Mesothelial cell of epicardium (in vitro differentiated cells): ENCODE data around the gene LTBP1. TPM values are rescaled to one million over a fixed set of nuclear protein-coding genes. Genes with fewer than 3 reads are reported as not detected.

ENCODE experiments used
- DNase-seq, 2 experiments: peaks; one replicate each; pipeline ENCODE4 v3.0.0; 2021; ENCODE audit warnings: low spot score in 2 of 2; ENCODE audit not compliant: unreplicated experiment in 2 of 2
- H3K27ac Mint-ChIP-seq: 2 replicates; pipeline ENCODE4 v1.8.0; 2021; ENCODE audit warnings: mixed read lengths
- H3K27me3 Mint-ChIP-seq: 2 replicates; pipeline ENCODE4 v1.8.0; 2021; ENCODE audit warnings: low read depth, mixed read lengths
- H3K36me3 Mint-ChIP-seq: 2 replicates; pipeline ENCODE4 v1.8.0; 2021; ENCODE audit warnings: mixed read lengths
- H3K4me1 Mint-ChIP-seq: 2 replicates; pipeline ENCODE4 v1.8.0; 2021; ENCODE audit warnings: mixed read lengths
- H3K4me3 Mint-ChIP-seq: 2 replicates; pipeline ENCODE4 v1.8.0; 2021; ENCODE audit warnings: mild to moderate bottlenecking, moderate library complexity, mixed read lengths
- H3K9me3 Mint-ChIP-seq: 2 replicates; pipeline ENCODE4 v1.8.0; 2021; ENCODE audit warnings: mixed read lengths
- total RNA-seq: library from RNA; stranded (reverse); gene quantifications from 3 replicates; pipeline ENCODE4 v1.2.1, GENCODE V29; 2021
- TF ChIP-seq, protein P1 (sequence below): fragments of 200-600 bp; sonication (generic); IDR thresholded peaks from one replicate; pipeline ENCODE4 v1.5.0; 2021; ENCODE audit warnings: antibody characterized with exemption; ENCODE audit not compliant: unreplicated experiment

LTBP1 gene
- total RNA-seq, 1 donor from 2014 or later, result 80.2 TPM

DNA sequence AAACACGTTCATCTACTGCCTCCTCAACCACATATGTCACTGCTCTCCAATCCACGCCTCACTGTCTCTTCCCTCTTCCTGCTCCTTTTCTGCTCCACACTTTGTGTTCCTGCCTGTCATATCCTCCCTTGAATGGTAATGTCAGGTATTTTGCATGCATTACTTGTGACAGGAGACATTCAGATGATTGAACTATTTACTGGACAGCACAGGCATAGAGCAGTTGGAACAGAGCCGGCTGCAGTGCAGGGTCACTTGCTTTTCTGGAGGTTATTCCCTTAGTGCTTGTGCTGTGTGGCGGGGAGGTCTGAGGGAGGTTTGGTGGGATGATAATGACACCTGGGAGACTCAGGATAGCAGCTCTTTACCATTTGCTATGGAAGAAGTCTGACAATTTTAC, 93.8 kb downstream of the LTBP1 start:
- DNase-seq, result no peak
- H3K36me3 Mint-ChIP-seq, result peaks cover 12% of the 10 kb centered on the region
- peaks cover 2% of the 10 kb centered on the region for H3K9me3 Mint-ChIP-seq
- H3K27me3 Mint-ChIP-seq, result no peaks in the 10 kb centered on the region
- no peak overlapping the region for H3K4me3 Mint-ChIP-seq
- H3K4me1 Mint-ChIP-seq, result peaks cover 22% of the 10 kb centered on the region
- TF ChIP-seq, protein P1, sequence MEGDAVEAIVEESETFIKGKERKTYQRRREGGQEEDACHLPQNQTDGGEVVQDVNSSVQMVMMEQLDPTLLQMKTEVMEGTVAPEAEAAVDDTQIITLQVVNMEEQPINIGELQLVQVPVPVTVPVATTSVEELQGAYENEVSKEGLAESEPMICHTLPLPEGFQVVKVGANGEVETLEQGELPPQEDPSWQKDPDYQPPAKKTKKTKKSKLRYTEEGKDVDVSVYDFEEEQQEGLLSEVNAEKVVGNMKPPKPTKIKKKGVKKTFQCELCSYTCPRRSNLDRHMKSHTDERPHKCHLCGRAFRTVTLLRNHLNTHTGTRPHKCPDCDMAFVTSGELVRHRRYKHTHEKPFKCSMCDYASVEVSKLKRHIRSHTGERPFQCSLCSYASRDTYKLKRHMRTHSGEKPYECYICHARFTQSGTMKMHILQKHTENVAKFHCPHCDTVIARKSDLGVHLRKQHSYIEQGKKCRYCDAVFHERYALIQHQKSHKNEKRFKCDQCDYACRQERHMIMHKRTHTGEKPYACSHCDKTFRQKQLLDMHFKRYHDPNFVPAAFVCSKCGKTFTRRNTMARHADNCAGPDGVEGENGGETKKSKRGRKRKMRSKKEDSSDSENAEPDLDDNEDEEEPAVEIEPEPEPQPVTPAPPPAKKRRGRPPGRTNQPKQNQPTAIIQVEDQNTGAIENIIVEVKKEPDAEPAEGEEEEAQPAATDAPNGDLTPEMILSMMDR, result no peak
- no peak overlapping the region for H3K27ac Mint-ChIP-seq

DNA sequence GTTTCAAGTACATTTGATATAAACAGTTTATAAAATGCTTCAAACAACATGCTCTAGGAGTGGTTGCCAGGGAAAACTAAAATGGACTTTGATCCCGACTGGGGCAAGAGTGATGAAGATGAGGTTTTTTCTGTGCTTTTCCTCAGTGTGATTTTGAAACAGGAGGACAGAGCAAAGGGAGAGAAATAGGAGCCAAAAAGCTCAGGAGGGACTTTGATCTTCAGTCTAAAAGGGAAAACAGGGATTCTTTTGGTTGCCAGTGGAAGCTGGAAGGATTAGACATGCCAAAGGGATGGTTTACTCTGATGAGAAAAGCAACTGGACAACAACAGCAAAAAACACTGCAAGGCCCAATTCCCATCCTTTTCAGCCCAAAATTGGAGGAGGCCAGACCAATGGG, 95.5 kb downstream of the LTBP1 start:
- peaks cover 17% of the 10 kb centered on the region for H3K36me3 Mint-ChIP-seq
- peaks cover 6% of the 10 kb centered on the region for H3K9me3 Mint-ChIP-seq
- H3K4me1 Mint-ChIP-seq, result peaks cover 15% of the 10 kb centered on the region
- H3K27me3 Mint-ChIP-seq, result no peaks in the 10 kb centered on the region
- H3K4me3 Mint-ChIP-seq, result no peak overlapping the region
- DNase-seq, result no peak
- TF ChIP-seq, protein P1, result no peak
- no peak overlapping the region for H3K27ac Mint-ChIP-seq

DNA sequence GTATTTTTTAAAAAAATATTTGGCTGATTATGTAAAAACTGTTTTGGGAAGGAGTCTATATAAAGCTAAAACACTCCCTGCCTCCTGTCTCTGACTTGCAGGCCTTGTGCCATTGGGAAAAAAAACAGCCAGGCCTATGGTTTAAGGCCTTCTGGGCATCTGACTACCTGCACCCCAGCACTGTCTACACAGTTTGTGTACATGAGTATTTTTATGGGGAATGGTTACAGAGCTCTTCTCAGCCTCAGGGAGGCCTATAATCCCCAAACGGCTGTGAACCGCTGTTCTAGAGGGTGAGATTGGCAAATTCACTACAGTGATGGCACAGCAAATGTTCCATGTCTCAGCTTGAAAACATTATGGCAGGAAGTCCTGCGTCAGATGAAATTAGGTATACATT, 96.1 kb downstream of the LTBP1 start:
- Mint-ChIP-seq H3K36me3 (peaks cover 17% of the 10 kb centered on the region), H3K4me3 (no peak overlapping the region), H3K27ac (no peak overlapping the region), H3K4me1 (peaks cover 16% of the 10 kb centered on the region), H3K9me3 (peaks cover 6% of the 10 kb centered on the region), H3K27me3 (no peaks in the 10 kb centered on the region)
- TF ChIP-seq, protein P1, result no peak
- DNase-seq, result no peak

DNA sequence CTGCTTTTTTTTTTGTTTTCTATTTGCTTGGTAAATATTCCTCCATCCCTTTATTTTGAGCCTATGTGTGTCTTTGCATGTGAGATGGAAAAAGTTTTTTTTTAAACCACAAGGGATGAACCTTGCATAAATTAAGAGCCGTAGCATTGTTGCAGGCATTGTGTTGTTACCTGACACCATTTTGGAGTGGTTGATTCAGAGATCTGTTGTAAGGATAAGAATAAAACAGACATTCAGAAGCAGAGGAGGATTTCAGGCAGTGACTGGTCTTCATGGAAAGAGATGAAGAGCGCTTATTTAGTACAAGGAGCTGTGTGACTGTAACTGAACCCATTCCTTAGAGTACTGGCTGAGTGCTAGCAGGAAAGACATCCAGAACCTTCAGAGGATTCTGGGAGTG, 101.2 kb downstream of the LTBP1 start:
- peaks cover 12% of the 10 kb centered on the region for H3K36me3 Mint-ChIP-seq
- H3K4me1 Mint-ChIP-seq, result peaks cover 4% of the 10 kb centered on the region
- H3K9me3 Mint-ChIP-seq, result peaks cover 6% of the 10 kb centered on the region
- no peak overlapping the region for H3K4me3 Mint-ChIP-seq
- DNase-seq, result no peak
- H3K27ac Mint-ChIP-seq, result no peak overlapping the region
- TF ChIP-seq, protein P1, result no peak
- H3K27me3 Mint-ChIP-seq, result no peaks in the 10 kb centered on the region

DNA sequence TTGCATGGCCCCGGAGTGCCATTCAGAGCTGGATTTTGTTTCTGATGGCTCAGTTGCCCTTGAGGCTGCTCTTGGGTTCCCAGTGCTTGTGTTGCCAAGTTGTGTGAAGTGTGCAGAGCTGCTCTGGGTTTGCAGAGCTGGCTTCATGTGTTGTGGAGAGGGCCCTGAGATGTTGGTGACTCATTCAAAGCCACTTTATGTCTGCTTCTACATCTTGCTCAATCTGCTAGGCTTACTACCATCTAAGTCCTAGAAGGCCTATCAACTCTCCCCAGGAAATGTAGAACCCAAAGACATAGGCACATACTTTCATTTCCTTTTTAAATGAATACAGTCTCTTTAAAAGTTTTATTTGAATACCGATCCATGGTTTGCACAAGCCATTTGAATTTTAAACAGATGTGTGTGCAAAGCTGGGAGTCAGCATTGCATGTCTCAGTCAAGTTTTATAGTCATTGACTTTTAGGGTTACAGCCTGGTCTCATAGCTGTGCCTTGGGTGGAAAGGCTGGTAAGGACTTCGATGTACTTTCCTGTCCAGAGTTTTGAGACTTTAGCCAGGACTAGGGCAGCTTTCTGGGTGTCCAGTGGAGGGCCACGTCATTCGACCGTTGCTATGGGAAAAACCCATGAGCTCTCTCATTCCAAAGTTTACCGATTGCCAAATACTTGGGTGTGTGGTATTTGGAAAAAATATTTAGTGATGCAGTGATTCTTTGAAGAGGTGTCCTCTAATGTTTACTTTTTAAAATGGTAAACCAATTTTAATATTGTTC, 105.0 kb downstream of the LTBP1 start:
- Mint-ChIP-seq H3K36me3 (peaks cover 4% of the 10 kb centered on the region), H3K27me3 (no peaks in the 10 kb centered on the region)
- no peak for DNase-seq

More for the DNA sequence above, 105.0 kb downstream of the LTBP1 start:
- peaks cover 4% of the 10 kb centered on the region for H3K4me1 Mint-ChIP-seq
- TF ChIP-seq, protein P1, result no peak
- H3K4me3 Mint-ChIP-seq, result no peak overlapping the region
- H3K27ac Mint-ChIP-seq, result no peak overlapping the region
- H3K9me3 Mint-ChIP-seq, result peaks cover 4% of the 10 kb centered on the region
